GM23338 (cell line): ENCODE results near the gene SMARCC1. TPM values are rescaled to one million over a fixed set of nuclear protein-coding genes. Genes with fewer than 3 reads are reported as not detected.

Source experiments
- ATAC-seq: fragments of 200-7000 bp; cut with Tn5 transposase; 3 replicates; pipeline ENCODE4 v1.9.1; 2020
- DNase-seq: peaks from one replicate; pipeline ENCODE4 v3.0.0-alpha.2; 2015; ENCODE audit warnings: low spot score
- H2AFZ ChIP-seq: fragments of 200-600 bp; sonication (generic); 2 replicates; pipeline ENCODE4 v1.8.0; 2016; ENCODE audit warnings: antibody characterized with exemption, mild to moderate bottlenecking, moderate library complexity
- H3F3A ChIP-seq: fragments of 200-600 bp; sonication (generic); replicated peaks from 2 replicates; pipeline ENCODE4 v1.8.0; 2017; ENCODE audit warnings: antibody characterized with exemption, mixed run types, low read depth
- H3K27ac ChIP-seq: fragments of 200-600 bp; sonication (generic); 2 replicates; pipeline ENCODE4 v1.6.1; 2016; ENCODE audit warnings: low read depth
- H3K27me3 ChIP-seq: fragments of 200-600 bp; sonication (generic); 2 replicates; pipeline ENCODE4 v1.8.0; 2016; ENCODE audit warnings: mild to moderate bottlenecking, mixed run types, moderate library complexity; ENCODE audit not compliant: insufficient read depth
- H3K36me3 ChIP-seq: fragments of 200-600 bp; sonication (generic); 2 replicates; pipeline ENCODE4 v1.8.0; 2016; ENCODE audit warnings: mild to moderate bottlenecking; ENCODE audit not compliant: insufficient read depth
- H3K4me1 ChIP-seq: fragments of 200-600 bp; sonication (generic); 2 replicates; pipeline ENCODE4 v1.8.0; 2016; ENCODE audit warnings: mild to moderate bottlenecking, moderate library complexity; ENCODE audit not compliant: insufficient read depth
- H3K4me2 ChIP-seq: fragments of 200-600 bp; sonication (generic); 2 replicates; pipeline ENCODE4 v1.7.1; 2017; ENCODE audit warnings: mixed run types
- H3K4me3 ChIP-seq: fragments of 200-600 bp; sonication (generic); 2 replicates; pipeline ENCODE4 v1.6.1; 2016; ENCODE audit warnings: mixed run types
- H3K79me2 ChIP-seq: fragments of 200-600 bp; sonication (generic); replicated peaks from 2 replicates; pipeline ENCODE4 v1.8.0; 2017; ENCODE audit warnings: mild to moderate bottlenecking; ENCODE audit not compliant: insufficient read depth
- H3K9me2 ChIP-seq: fragments of 200-600 bp; sonication (generic); 2 replicates; pipeline ENCODE4 v1.8.0; 2017; ENCODE audit not compliant: insufficient read depth
- H4K20me1 ChIP-seq: fragments of 200-600 bp; sonication (generic); replicated peaks from 2 replicates; pipeline ENCODE4 v1.8.0; 2017; ENCODE audit warnings: mild to moderate bottlenecking; ENCODE audit not compliant: insufficient read depth
- H3K27ac Mint-ChIP-seq: 2 replicates; pipeline ENCODE4 v1.8.0; 2020; ENCODE audit warnings: inconsistent platforms, mild to moderate bottlenecking, moderate library complexity, mixed read lengths
- H3K27me3 Mint-ChIP-seq: 3 replicates; pipeline ENCODE4 v1.8.0; 2022; ENCODE audit warnings: low read depth, mild to moderate bottlenecking, moderate library complexity, mixed read lengths, inconsistent platforms; ENCODE audit not compliant: insufficient read depth, poor library complexity
- H3K36me3 Mint-ChIP-seq: 3 replicates; pipeline ENCODE4 v1.8.0; 2021; ENCODE audit warnings: low read depth, mild to moderate bottlenecking, inconsistent platforms, moderate library complexity, mixed read lengths
- H3K4me1 Mint-ChIP-seq: 3 replicates; pipeline ENCODE4 v1.8.0; 2020; ENCODE audit warnings: mild to moderate bottlenecking, inconsistent platforms, mixed read lengths
- H3K4me3 Mint-ChIP-seq: 3 replicates; pipeline ENCODE4 v1.8.0; 2021; ENCODE audit warnings: moderate library complexity, mild to moderate bottlenecking, inconsistent platforms, mixed read lengths
- H3K9me3 Mint-ChIP-seq: 3 replicates; pipeline ENCODE4 v1.8.0; 2020; ENCODE audit warnings: moderate library complexity, mild to moderate bottlenecking, inconsistent platforms, mixed read lengths
- CREB1 ChIP-seq: fragments of 250-450 bp; sonication (Bioruptor Pico); IDR thresholded peaks from 2 replicates; pipeline ENCODE4 v1.5.0; 2020; ENCODE audit warnings: low read depth, mild to moderate bottlenecking, moderate library complexity
- CTCF ChIP-seq, 2 experiments: fragments of 200-600 bp in 1 of 2; sonication (generic) in 1 of 2; conservative IDR thresholded peaks; 2 replicates each; pipeline versions ENCODE4 v1.5.1 to v1.6.1; 2016 to 2017; ENCODE audit warnings: antibody characterized with exemption in 2 of 2, low read depth in 2 of 2, mild to moderate bottlenecking in 2 of 2, moderate library complexity in 1 of 2
- EZH2 ChIP-seq: fragments of 200-600 bp; sonication (generic); IDR thresholded peaks from one replicate; pipeline ENCODE4 v1.8.0; 2017; ENCODE audit warnings: antibody characterized with exemption, mild to moderate bottlenecking, low read depth; ENCODE audit not compliant: unreplicated experiment
- EZH2phosphoT487 ChIP-seq: fragments of 200-600 bp; sonication (generic); IDR thresholded peaks from one replicate; pipeline ENCODE4 v1.8.1; 2018; ENCODE audit warnings: antibody characterized with exemption; ENCODE audit not compliant: unreplicated experiment
- JUNB ChIP-seq: IDR thresholded peaks from one replicate; pipeline ENCODE4 v1.6.1; 2016; ENCODE audit warnings: antibody characterized with exemption; ENCODE audit not compliant: unreplicated experiment
- REST ChIP-seq: IDR thresholded peaks from one replicate; pipeline ENCODE4 v1.6.1; 2018; ENCODE audit warnings: antibody characterized with exemption; ENCODE audit not compliant: unreplicated experiment
- ZNF114 ChIP-seq: fragments of 250-450 bp; sonication (Bioruptor Pico); IDR thresholded peaks from 2 replicates; pipeline ENCODE4 v1.5.0; 2020; ENCODE audit warnings: mild to moderate bottlenecking, moderate library complexity
- ZNF331 ChIP-seq: fragments of 250-450 bp; sonication (Bioruptor Pico); IDR thresholded peaks from 2 replicates; pipeline ENCODE4 v1.5.0; 2020; ENCODE audit warnings: low read depth, mild to moderate bottlenecking, moderate library complexity
- ZNF462 ChIP-seq: fragments of 250-450 bp; sonication (Bioruptor Pico); IDR thresholded peaks from 2 replicates; pipeline ENCODE4 v1.5.0; 2020; ENCODE audit warnings: mild to moderate bottlenecking, moderate library complexity
- polyA plus RNA-seq: library from polyadenylated mRNA; unstranded; fragments of >200 nt; fragmentation: Nextera tagmentation; extraction: Ambion mirVana; gene quantifications from 2 replicates; pipeline ENCODE4 v1.2.1, GENCODE V29; 2016
- total RNA-seq: library from RNA; depleted of rRNA; stranded (reverse); fragments of >200 nt; shearing (Covaris generic); gene quantifications from 2 replicates; pipeline ENCODE4 v1.2.3, GENCODE V29; 2014

The SMARCC1 gene
- total and polyA plus RNA-seq, 2 experiments from 2014 or later, result 105 to 171 TPM

GRCh38 chr3:47641739-47642138 lies 140.0 kb downstream of the SMARCC1 start:
- Histone ChIP-seq H3K4me2 (no peak overlapping the region), H3K9me2 (no peaks in the 10 kb centered on the region), H3K27ac (peak overlapping the region; percentile 13; the same call in 1 of the 2 replicates), H2AFZ (no peak overlapping the region), H3K36me3 (peaks cover 25% of the 10 kb centered on the region; the same call in 1 of the 2 replicates), H4K20me1 (peaks cover 28% of the 10 kb centered on the region), H3K27me3 (no peaks in the 10 kb centered on the region), H3F3A (peaks cover 6% of the 10 kb centered on the region), H3K79me2 (peaks cover 52% of the 10 kb centered on the region), H3K4me3 (no peak overlapping the region), H3K4me1 (no peaks in the 10 kb centered on the region)
- Mint-ChIP-seq H3K9me3 (no peaks in the 10 kb centered on the region), H3K4me3 (no peak overlapping the region), H3K4me1 (no peaks in the 10 kb centered on the region), H3K27me3 (peaks cover 6% of the 10 kb centered on the region), H3K27ac (peak overlapping the region; percentile 54; the same call in 1 of the 2 replicates), H3K36me3 (peaks cover 50% of the 10 kb centered on the region)
- DNase-seq, result no peak
- ATAC-seq, result no peak
- no peak for TF ChIP-seq EZH2
- TF ChIP-seq EZH2phosphoT487, result no peak
- no peak for TF ChIP-seq JUNB
- TF ChIP-seq ZNF462 (CRISPR knock-in tag), result no peak
- TF ChIP-seq CREB1 (CRISPR knock-in tag), result no peak
- no peak for TF ChIP-seq ZNF331
- no peak for TF ChIP-seq REST
- no peak for TF ChIP-seq ZNF114 (CRISPR knock-in tag)
- no peak for TF ChIP-seq CTCF (conservative IDR thresholded peaks at IDR 0.05; ENCODE audit: low read depth in 2 of 2)
